HG03039 (cell line): ENCODE data around the gene DDB1.

Experiments used
- ATAC-seq: cut with Tn5 transposase; IDR thresholded peaks from one replicate; pipeline ENCODE4 v1.9.1; 2021; ENCODE audit warnings: mild to moderate bottlenecking, moderate library complexity; ENCODE audit not compliant: unreplicated experiment

The DDB1 gene

GRCh38 chr11:61332797-61333549 lies at the start of gene DDB1, which contains the start of gene TKFC:
Gene DDB1, minus strand, starts transcription at chr11:61333105. Its CDS starts 137 bp downstream, at chr11:61332968.
Gene TKFC, plus strand, starts transcription at chr11:61333228. Its CDS starts 1,501 bp downstream, at chr11:61334729.
- peak; percentile 83 for ATAC-seq

DNA sequence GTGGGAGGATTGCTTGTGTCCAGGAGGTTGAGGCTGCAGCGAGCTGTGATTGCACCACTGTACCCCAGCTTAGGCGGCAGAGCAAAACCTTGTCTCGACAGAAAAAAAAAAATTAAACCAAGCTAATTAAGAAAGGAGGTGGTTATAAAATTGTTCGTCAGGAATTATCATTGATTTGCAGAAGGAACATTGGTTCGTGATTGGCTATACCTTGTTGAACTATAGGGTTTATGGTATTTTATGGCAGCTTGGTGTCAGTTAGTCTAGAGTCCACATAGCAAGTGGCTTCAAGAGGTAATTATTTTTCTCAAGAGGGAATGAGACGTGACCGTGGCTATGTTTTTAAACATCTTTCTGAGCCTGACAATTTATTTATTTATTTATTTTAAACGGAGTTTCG lies 48.0 kb upstream of the DDB1 start:
- ATAC-seq = no peak

DNA sequence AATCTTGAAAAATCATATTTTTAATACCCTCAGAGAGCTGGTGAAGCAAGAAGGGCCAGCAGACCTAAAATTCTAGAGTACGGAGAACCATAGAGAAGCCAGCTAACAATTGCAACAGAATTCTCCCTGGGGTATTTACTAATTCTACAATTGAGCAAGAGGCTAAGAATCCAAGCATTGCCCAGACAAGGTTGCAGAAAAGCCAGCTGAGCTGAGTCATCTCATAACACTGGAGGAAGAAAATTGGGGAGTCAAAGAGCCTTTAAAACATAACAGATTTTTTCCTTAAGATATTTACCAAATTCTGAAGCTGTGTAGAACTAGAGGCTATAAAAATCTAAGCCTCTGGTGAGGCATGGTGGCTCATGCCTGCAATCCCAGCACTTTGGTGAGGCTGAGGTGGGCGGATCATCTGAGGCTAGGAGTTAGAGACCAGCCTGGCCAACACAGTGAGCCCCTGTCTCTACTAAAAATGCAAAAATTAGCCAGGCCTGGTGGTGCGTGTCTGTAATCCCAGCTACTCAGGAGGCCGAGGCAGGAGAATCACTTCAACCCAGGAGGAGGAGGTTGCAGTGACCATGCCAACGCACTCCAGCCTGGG lies 45.9 kb upstream of the DDB1 start:
- no peak for ATAC-seq

- ATAC-seq = no peak
Measured at GRCh38 chr11:61377461-61378160, 44.7 kb upstream of the DDB1 start.

GRCh38 chr11:61375761-61376108 lies 42.8 kb upstream of the DDB1 start:
- ATAC-seq = no peak

GRCh38 chr11:61372659-61373420 lies 39.9 kb upstream of the DDB1 start:
- ATAC-seq = no peak

GRCh38 chr11:61370349-61371005 lies 37.6 kb upstream of the DDB1 start:
- no peak for ATAC-seq

DNA sequence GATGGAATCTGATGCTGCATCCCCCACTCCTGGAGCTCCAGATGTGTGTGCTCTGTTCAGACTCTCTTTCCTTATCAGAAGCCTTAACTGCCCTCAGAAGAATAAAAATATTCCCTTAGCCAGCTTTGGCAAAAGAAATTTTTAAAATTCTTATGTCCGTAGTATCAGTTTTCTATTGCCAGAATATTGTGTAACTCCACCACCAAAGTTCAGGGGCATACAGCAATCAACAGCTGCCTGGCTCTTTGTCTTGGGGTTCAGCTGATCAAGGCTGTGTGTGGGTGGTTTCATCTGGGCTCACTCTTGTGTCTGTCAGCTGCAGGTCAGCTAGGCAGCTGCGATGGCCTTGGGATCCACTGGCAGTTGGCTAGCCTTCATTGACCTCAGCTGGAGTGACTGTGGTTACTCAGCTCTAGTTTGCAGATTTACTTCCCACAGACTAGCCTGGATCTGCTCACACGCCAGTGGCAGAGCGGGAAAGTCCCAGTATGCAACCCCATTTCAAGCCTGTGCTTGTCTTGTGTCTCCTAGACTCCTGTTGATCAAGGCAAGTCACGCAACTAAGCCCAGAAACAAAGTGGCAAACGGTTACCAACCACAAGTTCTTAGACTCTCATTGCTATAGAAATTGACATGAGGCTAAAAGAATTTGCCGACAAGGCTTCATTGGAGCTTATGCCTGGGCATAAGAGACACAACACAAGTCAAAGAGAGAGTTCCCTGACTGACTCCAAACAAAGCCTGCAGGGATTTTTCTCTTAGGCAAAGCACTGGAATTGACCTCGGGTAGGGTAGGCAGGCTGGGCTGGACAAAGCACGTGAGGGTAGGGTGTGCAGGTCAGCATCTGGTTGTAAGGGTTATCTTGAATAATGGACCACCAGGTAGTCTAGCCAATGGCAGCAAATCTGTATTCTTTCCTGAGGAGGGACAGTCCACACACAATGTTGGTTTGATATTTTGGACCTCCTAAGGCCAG lies 36.8 kb upstream of the DDB1 start:
- no peak for ATAC-seq

DNA sequence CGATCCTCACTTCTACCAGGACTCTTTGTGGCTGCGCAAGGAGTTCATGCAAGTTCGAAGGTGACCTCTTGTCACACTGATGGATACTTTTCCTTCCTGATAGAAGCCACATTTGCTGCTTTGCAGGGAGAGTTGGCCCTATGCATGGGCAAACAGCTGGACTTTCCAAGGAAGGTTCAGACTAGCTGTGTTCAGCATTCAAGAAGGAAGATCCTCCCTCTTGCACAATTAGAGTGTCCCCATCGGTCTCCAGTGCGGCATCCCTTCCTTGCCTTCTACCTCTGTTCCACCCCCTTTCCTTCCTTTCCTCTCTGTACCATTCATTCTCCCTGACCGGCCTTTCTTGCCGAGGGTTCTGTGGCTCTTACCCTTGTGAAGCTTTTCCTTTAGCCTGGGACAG lies 35.7 kb upstream of the DDB1 start:
- ATAC-seq = no peak

GRCh38 chr11:61367406-61367805 lies 34.5 kb upstream of the DDB1 start:
- no peak for ATAC-seq

- no peak for ATAC-seq
Measured at GRCh38 chr11:61364012-61364675, 31.2 kb upstream of the DDB1 start.

DNA sequence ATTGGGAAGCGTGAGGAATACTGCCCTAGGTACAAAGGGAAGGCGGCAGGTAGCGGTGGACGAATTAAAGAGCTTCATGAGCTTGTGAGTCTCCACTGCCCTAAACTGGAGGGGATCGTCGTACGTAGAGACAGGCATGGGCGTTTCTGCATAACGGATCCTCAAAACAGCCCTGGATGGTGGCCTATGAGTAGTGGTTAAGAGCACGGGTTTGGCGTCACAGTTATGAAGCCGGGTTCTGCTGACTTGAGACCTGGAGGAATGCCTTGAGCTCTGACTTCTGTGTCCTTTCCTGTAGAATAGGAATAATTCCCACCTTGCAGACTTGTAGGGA lies 29.6 kb upstream of the DDB1 start:
- no peak for ATAC-seq

GRCh38 chr11:61361741-61362541 lies 29.0 kb upstream of the DDB1 start, which contains the start of the genes CYB561A3 and TMEM138:
Gene CYB561A3, minus strand, starts transcription at chr11:61361882. Its CDS starts 5,169 bp downstream, at chr11:61356713.
Gene TMEM138, plus strand, starts transcription at chr11:61362374. Its CDS starts 2,017 bp downstream, at chr11:61364391.
- ATAC-seq = peak; percentile 82

- no peak for ATAC-seq
Measured at GRCh38 chr11:61361237-61361740, 28.4 kb upstream of the DDB1 start.

- ATAC-seq = no peak
Measured at GRCh38 chr11:61359516-61359915, 26.6 kb upstream of the DDB1 start.

DNA sequence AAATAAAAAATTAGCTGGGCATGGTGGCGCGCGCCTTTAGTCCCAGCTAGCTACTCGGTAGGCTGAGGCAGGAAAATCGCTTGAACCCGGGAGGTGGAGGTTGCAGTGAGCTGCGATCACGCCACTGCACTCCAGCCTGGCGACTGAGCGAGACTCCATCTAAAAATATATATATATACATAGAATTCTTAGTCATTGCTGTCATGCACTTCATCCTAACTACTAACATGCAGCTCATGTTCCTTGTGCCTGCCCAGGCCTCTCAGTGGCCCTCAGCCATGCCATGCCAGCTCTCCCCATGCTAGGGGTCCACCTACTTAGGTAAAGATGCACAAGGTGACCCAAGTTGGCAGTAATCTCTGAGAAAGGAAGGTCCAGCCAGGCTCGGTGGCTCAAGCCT lies 25.7 kb upstream of the DDB1 start:
- ATAC-seq = no peak

DNA sequence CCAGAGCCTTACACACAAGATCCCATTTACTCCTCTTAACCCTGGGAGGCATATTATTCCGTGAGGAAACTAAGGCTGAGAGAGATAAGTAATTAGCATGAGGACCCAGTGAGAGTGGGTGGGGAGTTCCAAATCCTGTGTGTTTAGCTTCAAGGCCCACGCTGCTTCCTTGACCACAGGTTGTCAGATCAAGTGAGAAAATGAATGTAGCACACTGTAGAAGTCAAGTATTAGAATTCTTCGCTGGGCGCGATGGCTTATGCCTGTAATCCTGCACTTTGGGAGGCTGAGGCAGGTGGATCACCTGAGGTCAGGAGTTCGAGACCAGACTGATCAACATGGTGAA lies 25.0 kb upstream of the DDB1 start:
- no peak for ATAC-seq
